IMR-90 (cell line): ENCODE results near the gene PRLR. TPM values are rescaled to one million over a fixed set of nuclear protein-coding genes. Genes with fewer than 3 reads are reported as not detected.

Experiments used
- ATAC-seq: fragments of 200-7000 bp; cut with Tn5 transposase; 2 replicates; pipeline ENCODE4 v1.9.1; 2020; ENCODE audit warnings: low read depth, mild to moderate bottlenecking, moderate library complexity
- BruUV-seq: library from RNA; stranded (reverse); fragments of 400-500 nt; replicated peaks from 2 replicates; lab custom pipeline; 2021; lab: Mats Ljungman, UMichigan
- CTCF ChIA-PET: fragments of 300-600 bp; formaldehyde crosslinking; extraction: SDS; loops from one replicate; lab custom pipeline; 2021; ENCODE audit warnings: antibody characterized with exemption; lab: Yijun Ruan, JAX
- POLR2A ChIA-PET: fragments of 300-600 bp; sonication (Branson Sonifier 250); formaldehyde crosslinking; loops from one replicate; lab custom pipeline; 2022; ENCODE audit warnings: antibody characterized with exemption; ENCODE audit not compliant: unreplicated experiment; lab: Charles Lee
- DNase-seq: peaks from one replicate; pipeline ENCODE4 v3.0.0; 2013
- H2AFZ ChIP-seq: replicated peaks from 2 replicates; pipeline ENCODE3; 2013; ENCODE audit warnings: low read length, mild to moderate bottlenecking; ENCODE audit not compliant: poor library complexity
- H2AK5ac ChIP-seq: 2 replicates; pipeline ENCODE4 v1.6.1; 2013; ENCODE audit warnings: low read depth, low read length, inconsistent platforms
- H2AK9ac ChIP-seq: replicated peaks from 2 replicates; pipeline ENCODE3; 2013; ENCODE audit warnings: mild to moderate bottlenecking, low read depth, low read length, moderate library complexity; ENCODE audit not compliant: poor library complexity
- H2BK120ac ChIP-seq: 2 replicates; pipeline ENCODE4 v1.6.1; 2013; ENCODE audit warnings: low read depth, low read length, inconsistent platforms
- H2BK15ac ChIP-seq: 3 replicates; pipeline ENCODE4 v1.6.1; 2013; ENCODE audit warnings: low read depth, low read length, inconsistent platforms
- H2BK20ac ChIP-seq: 2 replicates; pipeline ENCODE4 v1.6.1; 2013; ENCODE audit warnings: low read depth, mild to moderate bottlenecking, inconsistent platforms, low read length, moderate library complexity
- H2BK5ac ChIP-seq: 2 replicates; pipeline ENCODE4 v1.6.1; 2013; ENCODE audit warnings: mild to moderate bottlenecking, low read depth, low read length, inconsistent platforms; ENCODE audit not compliant: poor library complexity, severe bottlenecking
- H3K14ac ChIP-seq: replicated peaks from 2 replicates; pipeline ENCODE4 v1.6.1; 2013; ENCODE audit warnings: low read depth, low read length, inconsistent platforms
- H3K18ac ChIP-seq: 2 replicates; pipeline ENCODE4 v1.6.1; 2013; ENCODE audit warnings: low read depth, low read length, control low read depth
- H3K23ac ChIP-seq: 2 replicates; pipeline ENCODE4 v1.6.1; 2013; ENCODE audit warnings: low read depth, low read length, inconsistent platforms
- H3K27ac ChIP-seq: 2 replicates; pipeline ENCODE4 v1.5.1; 2013; ENCODE audit warnings: mild to moderate bottlenecking, control low read depth, low read length; ENCODE audit not compliant: insufficient read depth
- H3K27me3 ChIP-seq: 2 replicates; pipeline ENCODE4 v1.6.1; 2013; ENCODE audit warnings: low read length; ENCODE audit not compliant: control insufficient read depth, insufficient read depth
- H3K36me3 ChIP-seq: 2 replicates; pipeline ENCODE4 v1.6.1; 2013; ENCODE audit warnings: low read length, mixed read lengths; ENCODE audit not compliant: control insufficient read depth, insufficient read depth
- H3K4ac ChIP-seq: 2 replicates; pipeline ENCODE4 v1.6.1; 2013; ENCODE audit warnings: low read depth, low read length, inconsistent platforms
- H3K4me1 ChIP-seq: 2 replicates; pipeline ENCODE4 v1.6.1; 2013; ENCODE audit warnings: low read length, mixed read lengths; ENCODE audit not compliant: control insufficient read depth, insufficient read depth
- H3K4me2 ChIP-seq: 2 replicates; pipeline ENCODE4 v1.6.1; 2013; ENCODE audit warnings: low read depth, mild to moderate bottlenecking, control low read depth, low read length, moderate library complexity
- H3K4me3 ChIP-seq: 2 replicates; pipeline ENCODE4 v1.5.1; 2013; ENCODE audit warnings: low read depth, mild to moderate bottlenecking, control low read depth, low read length, moderate library complexity; ENCODE audit not compliant: insufficient read depth
- H3K56ac ChIP-seq: 2 replicates; pipeline ENCODE4 v1.6.1; 2013; ENCODE audit warnings: low read length, inconsistent platforms; ENCODE audit not compliant: insufficient read depth; ENCODE audit errors: extremely low read depth
- H3K79me1 ChIP-seq, 2 experiments: 2 replicates each; pipeline ENCODE4 v1.6.1; 2013; ENCODE audit warnings: low read length in 2 of 2, inconsistent platforms in 1 of 2, low read depth in 1 of 2
- H3K9ac ChIP-seq: 2 replicates; pipeline ENCODE4 v1.6.1; 2013; ENCODE audit warnings: low read depth, low read length, control low read depth
- H3K9me1 ChIP-seq: 2 replicates; pipeline ENCODE4 v1.6.1; 2013; ENCODE audit warnings: low read length, inconsistent platforms; ENCODE audit not compliant: insufficient read depth
- H3K9me3 ChIP-seq: 2 replicates; pipeline ENCODE4 v1.6.1; 2013; ENCODE audit warnings: low read length; ENCODE audit not compliant: control insufficient read depth, insufficient read depth
- H4K20me1 ChIP-seq: 2 replicates; pipeline ENCODE4 v1.6.1; 2013; ENCODE audit warnings: low read length, inconsistent platforms; ENCODE audit not compliant: insufficient read depth
- H4K5ac ChIP-seq: 2 replicates; pipeline ENCODE4 v1.6.1; 2013; ENCODE audit warnings: mild to moderate bottlenecking, low read depth, low read length, control low read depth
- H4K8ac ChIP-seq, 2 experiments: 2 replicates each; pipeline ENCODE4 v1.6.1; 2013; ENCODE audit warnings: low read depth in 2 of 2, low read length in 2 of 2, control low read depth in 1 of 2, inconsistent platforms in 1 of 2
- H4K91ac ChIP-seq: 2 replicates; pipeline ENCODE4 v1.6.1; 2013; ENCODE audit warnings: low read depth, low read length, inconsistent platforms; ENCODE audit not compliant: insufficient read depth
- BHLHE40 ChIP-seq: fragments of 150-350 bp; IDR thresholded peaks from 2 replicates; pipeline ENCODE4 v1.6.1; 2016; ENCODE audit warnings: mild to moderate bottlenecking, low read depth, low read length
- FOS ChIP-seq: fragments of 150-350 bp; IDR thresholded peaks from 2 replicates; pipeline ENCODE4 v1.6.1; 2016; ENCODE audit warnings: low read depth, low read length
- NFE2L2 ChIP-seq: fragments of 150-350 bp; IDR thresholded peaks from 2 replicates; pipeline ENCODE4 v1.6.1; 2016; ENCODE audit warnings: low read depth, mild to moderate bottlenecking, low read length
- RFX5 ChIP-seq: IDR thresholded peaks from 2 replicates; pipeline ENCODE4 v1.8.0; 2012; ENCODE audit warnings: low read depth, mild to moderate bottlenecking, low read length, moderate library complexity
- SMC3 ChIP-seq: fragments of 150-350 bp; IDR thresholded peaks from 2 replicates; pipeline ENCODE4 v1.6.1; 2016; ENCODE audit warnings: low read depth, mild to moderate bottlenecking, antibody characterized with exemption, low read length, moderate library complexity
- WGBS, 2 experiments: methylation state at CpG; one replicate each; pipeline versions ENCODE4 v1.1.5 to v1.1.7; 2013; ENCODE audit warnings: missing lambda C conversion rate in 2 of 2; ENCODE audit not compliant: insufficient read length in 1 of 2; ENCODE audit errors: extremely low coverage in 2 of 2; 5-methylcytosine and 5-hydroxymethylcytosine counted together
- dilution Hi-C: fragments of 300-500 bp; cut with HindIII; formaldehyde crosslinking; loops from one replicate; pipeline ENCODE4 v1.14.3; 2018; ENCODE audit warnings: low sequenced_read_pairs; ENCODE audit not compliant: unreplicated experiment
- in situ Hi-C: fragments of 300-500 bp; cut with MboI; formaldehyde crosslinking; loops from 3 replicates; pipeline ENCODE4 v1.14.3; 2019; ENCODE audit warnings: low sequenced_read_pairs, inconsistent platforms, mixed read lengths
- intact Hi-C: fragments of 100-400 bp; cut with micrococcal nuclease; formaldehyde crosslinking; loops from 2 replicates; pipeline ENCODE4 v1.10.0; 2022
- polyA plus RNA-seq, 3 experiments: library from polyadenylated mRNA; depleted of rRNA; stranded (reverse); fragments of >200 nt; gene quantifications; 2 replicates each; pipeline ENCODE4 v1.2.3, GENCODE V29; 2012; ENCODE audit warnings: low replicate concordance in 1 of 3
- total RNA-seq: library from RNA; depleted of rRNA; stranded (reverse); fragments of >200 nt; gene quantifications from 2 replicates; pipeline ENCODE4 v1.2.3, GENCODE V29; 2012

The PRLR gene
- total and polyA plus RNA-seq, 2 of the 4 experiments (the other 2 are of a cell fraction) = 0.24 to 0.54 TPM

- ATAC-seq = no peak
- no peak overlapping the region for H2BK15ac ChIP-seq
- no peaks in the 10 kb centered on the region for H3K36me3 ChIP-seq
- dilution Hi-C loops = no loop called here
- CTCF ChIA-PET = no interaction called here
- H2BK5ac ChIP-seq = no peak overlapping the region
- no peak overlapping the region for H2AK9ac ChIP-seq
- no peak overlapping the region for H2BK20ac ChIP-seq
- no peak for DNase-seq
- intact Hi-C loops = no loop called here
- H3K27me3 ChIP-seq = no peaks in the 10 kb centered on the region
- no TSS peak for BruUV-seq
- no peak overlapping the region for H2AK5ac ChIP-seq
- POLR2A ChIA-PET = no interaction called here
- H2BK120ac ChIP-seq = no peak overlapping the region
- no peak overlapping the region for H3K18ac ChIP-seq
- H4K5ac ChIP-seq = no peak overlapping the region
- WGBS, 2 experiments = no CpG with 5 or more reads among the region's 1 CpG
- no peaks in the 10 kb centered on the region for H4K20me1 ChIP-seq
- H3K56ac ChIP-seq = no peak overlapping the region
- TF ChIP-seq NFE2L2 (no peak), FOS (no peak), BHLHE40 (no peak), SMC3 (no peak), RFX5 (no peak)
- no peaks in the 10 kb centered on the region for H3K79me1 ChIP-seq
- H3K4me1 ChIP-seq = no peaks in the 10 kb centered on the region
- no peak overlapping the region for H2AFZ ChIP-seq
- H4K8ac ChIP-seq = no peak overlapping the region
- H4K91ac ChIP-seq = no peak overlapping the region
- in situ Hi-C loops = no loop called here
- no peak overlapping the region for H3K27ac ChIP-seq
- H3K4me3 ChIP-seq = no peak overlapping the region
- no peak overlapping the region for H3K9ac ChIP-seq
- no peak overlapping the region for H3K4me2 ChIP-seq
- no peak overlapping the region for H3K23ac ChIP-seq
- no peak overlapping the region for H3K14ac ChIP-seq
- H3K4ac ChIP-seq = no peak overlapping the region
- H3K9me1 ChIP-seq = no peaks in the 10 kb centered on the region
- H3K9me3 ChIP-seq = no peaks in the 10 kb centered on the region
Measured at GRCh38 chr5:35269006-35269405, 38.7 kb upstream of the PRLR start.
